Left ventricle myocardium inferior (tissue), 1 donor: Measurements from ENCODE around the gene HNRNPUL1. TPM values are rescaled to one million over a fixed set of nuclear protein-coding genes. Genes with fewer than 3 reads are reported as not detected.

Source experiments
- DNase-seq: peaks from one replicate; pipeline ENCODE4 v3.0.0-alpha.2; 2020
- H3K27ac ChIP-seq: fragments of 200-600 bp; replicated peaks from 2 replicates; pipeline ENCODE4 v1.8.0; 2021
- H3K27me3 ChIP-seq: fragments of 200-600 bp; 2 replicates; pipeline ENCODE4 v1.8.0; 2021; ENCODE audit warnings: low read depth
- H3K36me3 ChIP-seq: fragments of 200-600 bp; 2 replicates; pipeline ENCODE4 v1.8.0; 2021
- H3K4me1 ChIP-seq: fragments of 200-600 bp; 2 replicates; pipeline ENCODE4 v1.8.0; 2021
- H3K4me3 ChIP-seq: fragments of 200-600 bp; 2 replicates; pipeline ENCODE4 v1.8.0; 2021; ENCODE audit warnings: mild to moderate bottlenecking, moderate library complexity
- H3K9me3 ChIP-seq: fragments of 200-600 bp; replicated peaks from 2 replicates; pipeline ENCODE4 v1.8.0; 2021
- intact Hi-C: fragments of 100-400 bp; cut with micrococcal nuclease; formaldehyde crosslinking; loops from one replicate; pipeline ENCODE4 v1.11.0; 2022
- total RNA-seq: library from RNA; stranded (reverse); fragmentation: NEBNext Ultra II Directional; extraction: Animal tissue kit (Norgen Biotek cat#: 25700); gene quantifications from one replicate; pipeline ENCODE4 v1.2.1, GENCODE V29; 2021
- TF ChIP-seq, protein P1 (sequence below): fragments of 200-600 bp; IDR thresholded peaks from 2 replicates; pipeline ENCODE4 v1.8.0; 2021; ENCODE audit warnings: antibody characterized with exemption, mild to moderate bottlenecking, borderline replicate concordance
- donor health status: DM: no; HTN: yes; CAD: no; lungs with severe emphysema.

HNRNPUL1 gene
- total RNA-seq, 1 donor from 2014 or later: 103 TPM

DNA sequence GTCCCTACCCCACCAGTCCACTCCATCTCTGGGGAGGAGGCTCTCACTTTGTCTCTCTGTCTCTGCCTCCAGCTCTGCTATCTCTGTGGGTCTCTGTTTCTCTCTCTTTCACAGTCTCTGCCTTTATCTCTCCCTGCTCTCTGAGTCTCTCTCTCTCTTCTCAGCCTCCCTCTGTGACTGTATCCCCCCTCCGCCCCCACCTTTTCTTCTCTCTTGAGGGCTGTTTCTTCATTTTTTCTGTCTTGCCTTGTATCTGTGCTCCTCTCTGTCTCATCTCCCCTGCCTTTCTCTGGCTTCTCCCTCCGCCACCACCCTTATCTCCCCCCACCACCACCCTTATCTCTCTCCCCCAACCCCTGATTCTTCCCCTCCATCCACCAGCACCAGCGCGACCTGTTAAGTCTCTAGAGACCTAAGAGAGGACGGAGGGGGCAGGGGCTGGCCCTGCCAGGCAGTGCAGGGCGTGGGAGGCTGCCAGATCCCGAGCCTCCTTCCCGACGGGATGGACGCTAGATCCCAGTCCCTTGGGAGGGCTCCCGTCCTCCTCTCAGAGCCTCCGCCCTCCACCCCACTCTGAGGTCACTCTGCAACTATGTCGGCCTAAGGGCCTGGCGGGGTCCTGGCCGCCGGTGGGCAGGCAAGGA, 44.1 kb upstream of the HNRNPUL1 start:
- Histone ChIP-seq H3K36me3 (no peaks in the 10 kb centered on the region), H3K4me3 (peak overlapping the region; percentile 73), H3K4me1 (peaks cover 29% of the 10 kb centered on the region), H3K27me3 (peaks cover 41% of the 10 kb centered on the region), H3K27ac (peak overlapping the region; percentile 91), H3K9me3 (no peaks in the 10 kb centered on the region)
- peak; percentile 50 for DNase-seq
- intact Hi-C loops: no loop called here
- TF ChIP-seq, protein P1, sequence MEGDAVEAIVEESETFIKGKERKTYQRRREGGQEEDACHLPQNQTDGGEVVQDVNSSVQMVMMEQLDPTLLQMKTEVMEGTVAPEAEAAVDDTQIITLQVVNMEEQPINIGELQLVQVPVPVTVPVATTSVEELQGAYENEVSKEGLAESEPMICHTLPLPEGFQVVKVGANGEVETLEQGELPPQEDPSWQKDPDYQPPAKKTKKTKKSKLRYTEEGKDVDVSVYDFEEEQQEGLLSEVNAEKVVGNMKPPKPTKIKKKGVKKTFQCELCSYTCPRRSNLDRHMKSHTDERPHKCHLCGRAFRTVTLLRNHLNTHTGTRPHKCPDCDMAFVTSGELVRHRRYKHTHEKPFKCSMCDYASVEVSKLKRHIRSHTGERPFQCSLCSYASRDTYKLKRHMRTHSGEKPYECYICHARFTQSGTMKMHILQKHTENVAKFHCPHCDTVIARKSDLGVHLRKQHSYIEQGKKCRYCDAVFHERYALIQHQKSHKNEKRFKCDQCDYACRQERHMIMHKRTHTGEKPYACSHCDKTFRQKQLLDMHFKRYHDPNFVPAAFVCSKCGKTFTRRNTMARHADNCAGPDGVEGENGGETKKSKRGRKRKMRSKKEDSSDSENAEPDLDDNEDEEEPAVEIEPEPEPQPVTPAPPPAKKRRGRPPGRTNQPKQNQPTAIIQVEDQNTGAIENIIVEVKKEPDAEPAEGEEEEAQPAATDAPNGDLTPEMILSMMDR: no peak

DNA sequence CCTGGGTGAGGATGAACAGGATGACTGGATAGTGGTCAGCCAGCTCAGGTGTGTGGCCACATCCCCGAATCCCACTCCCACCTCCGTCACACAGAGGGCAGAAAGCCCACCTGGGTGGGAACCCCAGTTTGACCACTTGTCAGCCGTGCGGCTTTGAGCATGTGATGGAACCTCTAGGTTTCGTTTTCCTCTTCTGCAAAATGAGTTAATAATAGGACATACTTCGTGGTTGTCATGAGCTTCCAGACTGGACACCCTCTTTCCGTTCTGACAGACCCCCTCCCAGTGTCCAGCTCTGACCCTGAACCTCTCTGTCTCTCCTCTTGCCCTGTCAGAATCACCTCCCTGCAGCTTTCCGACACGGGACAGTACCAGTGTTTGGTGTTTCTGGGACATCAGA, 43.4 kb upstream of the HNRNPUL1 start:
- peaks cover 40% of the 10 kb centered on the region for H3K27me3 ChIP-seq
- TF ChIP-seq, protein P1: no peak
- no peaks in the 10 kb centered on the region for H3K36me3 ChIP-seq
- DNase-seq: no peak
- intact Hi-C loops: no loop called here
- peak overlapping the region; percentile 73 for H3K4me3 ChIP-seq
- H3K27ac ChIP-seq: peak overlapping the region; percentile 91
- H3K9me3 ChIP-seq: no peaks in the 10 kb centered on the region
- H3K4me1 ChIP-seq: peaks cover 32% of the 10 kb centered on the region

DNA sequence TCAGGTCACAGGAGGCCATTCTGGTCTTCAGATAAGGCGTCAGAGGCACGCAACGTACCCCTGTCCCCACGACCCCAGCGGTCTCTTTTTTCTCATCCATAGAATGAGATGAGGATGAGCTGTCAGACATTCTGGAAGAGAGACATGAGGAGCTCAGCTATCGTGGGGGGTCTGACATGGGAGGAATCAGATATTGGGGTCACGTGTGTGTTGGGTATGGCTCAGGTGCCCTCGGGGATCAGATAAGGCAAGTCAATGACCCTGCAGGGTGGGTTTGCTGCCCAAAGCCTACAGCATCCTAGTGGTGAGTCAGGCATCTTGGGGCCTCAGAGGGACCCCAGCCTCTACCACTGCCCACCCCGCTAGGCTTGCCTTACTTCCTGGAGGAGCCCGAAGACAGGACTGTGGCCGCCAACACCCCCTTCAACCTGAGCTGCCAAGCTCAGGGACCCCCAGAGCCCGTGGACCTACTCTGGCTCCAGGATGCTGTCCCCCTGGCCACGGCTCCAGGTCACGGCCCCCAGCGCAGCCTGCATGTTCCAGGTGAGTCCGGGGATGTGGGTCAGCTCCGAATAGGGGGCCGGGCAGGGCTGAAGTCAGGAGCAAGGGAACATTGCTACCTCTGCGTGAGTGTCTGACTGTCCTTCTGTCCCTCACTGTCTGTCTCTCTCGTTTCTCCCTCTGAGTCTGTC, 42.5 kb upstream of the HNRNPUL1 start:
- H3K36me3 ChIP-seq: no peaks in the 10 kb centered on the region
- no peak for DNase-seq
- H3K4me1 ChIP-seq: peaks cover 40% of the 10 kb centered on the region
- peak overlapping the region; percentile 12 for H3K27ac ChIP-seq
- H3K27me3 ChIP-seq: peaks cover 41% of the 10 kb centered on the region
- no peaks in the 10 kb centered on the region for H3K9me3 ChIP-seq
- TF ChIP-seq, protein P1: no peak
- intact Hi-C loops: no loop called here
- no peak overlapping the region for H3K4me3 ChIP-seq

DNA sequence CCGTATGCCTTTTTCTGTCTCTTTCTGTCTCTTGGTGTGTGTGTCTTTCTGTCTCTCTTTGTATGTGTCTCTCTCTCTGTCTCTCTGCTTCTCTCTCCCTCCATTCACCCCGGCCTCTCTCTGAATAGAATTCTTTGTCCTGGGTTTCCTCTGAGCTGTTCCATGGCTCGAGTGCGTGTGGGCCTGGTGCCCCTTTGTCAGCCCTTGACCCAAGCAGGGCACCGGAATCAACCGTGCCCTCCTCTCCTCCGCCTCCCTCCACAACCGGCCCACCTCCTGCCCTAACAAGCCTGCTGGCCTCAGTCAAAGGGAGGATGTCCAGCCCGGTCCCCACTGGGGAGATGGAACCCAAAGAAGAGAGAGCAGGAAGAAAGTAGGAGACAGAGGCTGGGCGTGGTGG, 41.9 kb upstream of the HNRNPUL1 start:
- no peak for DNase-seq
- intact Hi-C loops: no loop called here
- no peak overlapping the region for H3K4me3 ChIP-seq
- TF ChIP-seq, protein P1: no peak
- peaks cover 45% of the 10 kb centered on the region for H3K4me1 ChIP-seq
- H3K27me3 ChIP-seq: peaks cover 38% of the 10 kb centered on the region
- no peaks in the 10 kb centered on the region for H3K36me3 ChIP-seq
- no peaks in the 10 kb centered on the region for H3K9me3 ChIP-seq
- H3K27ac ChIP-seq: no peak overlapping the region

DNA sequence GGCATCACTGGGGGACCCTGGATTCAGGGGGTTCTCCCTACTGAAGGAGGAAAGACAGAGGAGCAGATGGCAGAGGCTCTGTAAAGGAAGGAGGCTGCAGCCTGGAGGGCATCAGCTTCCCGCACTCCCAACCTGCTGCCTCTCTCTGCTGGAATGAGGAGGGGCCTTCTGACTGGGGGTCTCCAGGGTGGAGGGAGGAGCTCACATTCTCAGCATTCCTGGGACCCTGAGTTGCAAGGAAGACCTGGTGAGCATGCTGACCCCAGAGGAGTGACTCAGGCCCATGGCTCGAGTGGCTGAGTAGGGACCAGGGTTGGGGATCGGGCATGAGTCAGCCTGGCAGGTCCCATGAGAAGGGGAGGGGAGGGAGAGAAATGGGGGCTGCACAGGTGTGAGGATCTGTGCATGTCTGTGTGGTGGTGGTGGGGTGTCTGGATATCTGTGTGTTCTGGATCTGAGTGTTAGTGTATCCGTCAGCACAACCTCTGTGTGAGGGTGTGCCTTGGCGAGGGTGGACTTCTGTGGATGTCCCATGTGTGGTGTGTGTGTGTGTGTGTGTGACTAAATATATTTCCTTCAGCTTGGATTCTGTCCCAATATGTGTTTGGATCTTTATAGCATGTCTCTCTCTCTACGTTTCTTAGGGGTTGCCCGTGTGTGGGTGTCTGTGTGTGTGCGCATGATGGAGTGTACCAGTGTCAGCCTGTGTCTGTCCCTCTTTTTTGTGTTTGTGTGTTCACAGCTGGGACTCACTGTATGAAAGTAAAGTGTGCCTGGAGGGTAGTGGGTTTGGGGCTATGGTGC, 40.5 kb upstream of the HNRNPUL1 start:
- intact Hi-C loops: no loop called here
- DNase-seq: no peak
- peak overlapping the region; percentile 15 for H3K27ac ChIP-seq

More for the DNA sequence above, 40.5 kb upstream of the HNRNPUL1 start:
- TF ChIP-seq, protein P1: no peak
- H3K27me3 ChIP-seq: peaks cover 39% of the 10 kb centered on the region
- peaks cover 42% of the 10 kb centered on the region for H3K4me1 ChIP-seq
- no peaks in the 10 kb centered on the region for H3K9me3 ChIP-seq
- H3K36me3 ChIP-seq: no peaks in the 10 kb centered on the region
- peak overlapping the region; percentile 11 for H3K4me3 ChIP-seq
